Measurements from ENCODE around the gene MAN2A2. TPM values are rescaled to one million over a fixed set of nuclear protein-coding genes. Genes with fewer than 3 reads are reported as not detected.
A peak's percentile ranks its signal among the peaks of the same experiment; 100 is the strongest.

MAN2A2 gene
- total RNA-seq, 1 donor from 2014 or later: 70.0 TPM

DNA sequence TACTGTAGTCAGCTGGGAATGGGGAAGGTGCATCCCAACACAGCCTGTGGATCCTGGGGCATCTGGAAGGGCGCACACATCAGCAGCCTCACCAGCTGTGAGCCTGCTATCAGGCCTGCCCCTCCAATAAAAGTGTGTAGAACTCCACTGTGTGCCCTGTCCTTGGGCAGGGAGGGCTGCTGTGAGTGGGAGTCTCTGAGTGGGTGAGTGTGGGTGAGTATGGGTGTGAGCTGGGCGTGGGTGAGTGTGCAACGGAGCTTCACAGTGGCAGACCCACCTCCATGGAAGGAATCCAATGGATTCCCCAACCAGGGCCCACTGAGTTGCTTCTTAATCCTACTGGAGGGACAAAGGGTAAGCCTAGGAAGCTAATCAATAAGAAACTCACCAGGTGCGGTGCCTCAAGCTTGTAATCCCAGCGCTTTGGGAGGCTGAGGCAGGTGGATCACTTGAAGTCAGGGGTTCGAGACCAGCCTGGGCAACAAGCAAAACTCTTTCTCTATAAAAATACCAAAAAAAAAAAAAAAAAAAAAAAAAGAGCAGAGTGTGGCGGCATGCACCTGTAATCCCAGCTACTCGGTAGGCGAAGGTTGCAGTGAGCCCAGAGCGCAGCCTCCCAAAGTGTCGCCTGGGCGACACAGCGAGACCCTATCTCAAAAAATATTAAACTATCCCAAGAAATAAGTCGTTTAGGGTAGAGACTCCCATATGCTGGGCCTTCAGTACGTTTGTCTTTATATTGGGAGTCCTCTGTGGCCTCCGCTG lies 51.0 kb downstream of the MAN2A2 start:
- no peak for DNase-seq (ENCODE audit: extremely low spot score, unreplicated experiment)
- H3K27me3 Mint-ChIP-seq (ENCODE audit: unreplicated experiment): no peaks in the 10 kb centered on the region
- H3K4me3 Mint-ChIP-seq (ENCODE audit: unreplicated experiment): peak overlapping the region; percentile 85
- no peaks in the 10 kb centered on the region for H3K9me3 Mint-ChIP-seq (ENCODE audit: unreplicated experiment)
- H3K27ac Mint-ChIP-seq (ENCODE audit: unreplicated experiment): peak overlapping the region; percentile 91
- H3K36me3 Mint-ChIP-seq (ENCODE audit: unreplicated experiment): peaks cover 18% of the 10 kb centered on the region
- peaks cover 23% of the 10 kb centered on the region for H3K4me1 Mint-ChIP-seq (ENCODE audit: unreplicated experiment)
- TF ChIP-seq, protein P1, sequence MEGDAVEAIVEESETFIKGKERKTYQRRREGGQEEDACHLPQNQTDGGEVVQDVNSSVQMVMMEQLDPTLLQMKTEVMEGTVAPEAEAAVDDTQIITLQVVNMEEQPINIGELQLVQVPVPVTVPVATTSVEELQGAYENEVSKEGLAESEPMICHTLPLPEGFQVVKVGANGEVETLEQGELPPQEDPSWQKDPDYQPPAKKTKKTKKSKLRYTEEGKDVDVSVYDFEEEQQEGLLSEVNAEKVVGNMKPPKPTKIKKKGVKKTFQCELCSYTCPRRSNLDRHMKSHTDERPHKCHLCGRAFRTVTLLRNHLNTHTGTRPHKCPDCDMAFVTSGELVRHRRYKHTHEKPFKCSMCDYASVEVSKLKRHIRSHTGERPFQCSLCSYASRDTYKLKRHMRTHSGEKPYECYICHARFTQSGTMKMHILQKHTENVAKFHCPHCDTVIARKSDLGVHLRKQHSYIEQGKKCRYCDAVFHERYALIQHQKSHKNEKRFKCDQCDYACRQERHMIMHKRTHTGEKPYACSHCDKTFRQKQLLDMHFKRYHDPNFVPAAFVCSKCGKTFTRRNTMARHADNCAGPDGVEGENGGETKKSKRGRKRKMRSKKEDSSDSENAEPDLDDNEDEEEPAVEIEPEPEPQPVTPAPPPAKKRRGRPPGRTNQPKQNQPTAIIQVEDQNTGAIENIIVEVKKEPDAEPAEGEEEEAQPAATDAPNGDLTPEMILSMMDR (IDR thresholded peaks at IDR 0.05): no peak

DNA sequence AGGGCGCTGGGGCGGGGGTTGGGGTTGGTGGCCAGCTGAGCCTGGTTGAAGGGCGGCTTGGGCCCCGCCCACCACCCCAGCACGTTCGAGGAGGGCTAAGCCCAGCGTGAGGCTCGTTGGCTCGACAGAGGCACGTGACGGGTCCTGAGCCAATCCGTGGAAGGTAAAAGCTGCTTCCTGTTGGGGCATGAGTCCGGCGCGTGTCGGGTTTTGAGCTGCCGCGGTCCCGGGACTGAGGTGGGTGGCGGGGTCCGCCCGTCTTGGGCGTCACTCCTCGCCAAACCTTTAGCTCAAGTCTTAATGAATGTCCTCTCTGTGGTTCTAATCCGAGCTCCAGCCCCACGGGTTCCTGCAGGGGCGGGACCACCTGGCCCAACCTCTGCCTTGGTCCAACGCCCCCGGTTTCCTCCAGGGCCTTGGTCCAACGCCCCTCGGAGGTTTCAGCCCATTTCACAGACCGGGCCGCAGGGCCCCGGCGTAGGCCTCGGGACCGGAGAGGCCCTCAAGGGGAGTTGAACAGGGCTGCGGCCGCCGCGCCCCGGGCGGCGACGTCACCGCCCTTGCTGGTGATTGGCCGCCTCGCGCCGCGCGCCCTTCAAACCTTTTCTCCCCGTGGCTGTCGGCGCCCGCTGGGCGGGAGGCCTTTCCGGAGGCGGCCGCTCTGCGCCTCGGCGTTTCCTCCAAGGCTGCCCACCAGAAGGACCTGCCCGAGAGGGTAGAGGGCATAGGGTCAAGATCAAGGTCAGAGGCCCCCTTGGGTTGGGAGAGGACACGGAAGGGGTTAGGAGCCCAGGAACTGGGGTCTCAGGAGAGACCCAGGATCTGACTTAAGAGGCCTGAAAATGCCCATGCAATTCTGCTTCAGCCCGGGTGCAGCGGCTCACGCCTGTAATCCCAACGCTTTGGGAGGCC lies 51.9 kb downstream of the MAN2A2 start, which contains the start of gene RCCD1:
RCCD1 (plus strand) TSS at position 173 of the 912 bp plus-strand sequence. CDS start 1,851 bp downstream, outside the sequence.
- peak within 1 kb of the TSS; percentile 85 for H3K4me3 Mint-ChIP-seq (ENCODE audit: unreplicated experiment)
- TF ChIP-seq, protein P1 (IDR thresholded peaks at IDR 0.05): no peak
- H3K4me1 Mint-ChIP-seq (ENCODE audit: unreplicated experiment): peaks cover 23% of the 10 kb centered on the region
- H3K36me3 Mint-ChIP-seq (ENCODE audit: unreplicated experiment): peaks cover 18% of the 10 kb centered on the region
- no peaks in the 10 kb centered on the region for H3K9me3 Mint-ChIP-seq (ENCODE audit: unreplicated experiment)
- H3K27ac Mint-ChIP-seq (ENCODE audit: unreplicated experiment): peak within 1 kb of the TSS; percentile 91
- no peaks in the 10 kb centered on the region for H3K27me3 Mint-ChIP-seq (ENCODE audit: unreplicated experiment)
- DNase-seq (ENCODE audit: extremely low spot score, unreplicated experiment): peak; percentile 97

DNA sequence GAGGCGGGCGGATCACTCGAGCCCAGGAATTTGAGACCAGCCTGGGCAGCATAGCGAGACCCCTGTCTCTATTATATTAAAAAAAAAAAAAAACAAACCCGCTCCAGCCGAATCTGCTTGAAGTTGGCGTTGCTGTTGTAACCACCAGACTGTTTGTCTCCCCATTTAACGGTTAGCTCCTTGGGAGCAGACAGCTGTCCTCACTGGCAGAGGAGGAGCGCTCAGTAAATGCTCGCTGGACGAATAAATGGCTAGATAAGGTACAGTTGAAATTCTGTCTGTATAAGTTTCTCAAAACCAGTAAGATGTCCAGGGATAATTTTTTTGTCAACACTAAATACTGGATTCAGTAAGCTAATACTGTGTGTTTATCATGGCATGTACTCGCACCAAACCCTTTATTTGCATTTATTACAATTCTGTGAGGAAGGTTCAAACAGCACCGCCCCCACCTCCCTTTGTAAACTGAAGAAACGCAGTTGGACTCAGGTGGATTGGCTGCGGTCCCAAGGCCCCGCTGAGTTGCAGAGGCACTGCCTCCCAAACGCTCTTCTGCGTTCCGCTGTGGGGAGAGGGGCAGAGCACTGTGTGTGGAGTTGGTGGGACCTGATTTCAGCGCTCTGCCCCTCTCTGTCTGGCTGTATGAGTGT lies 52.6 kb downstream of the MAN2A2 start:
- Mint-ChIP-seq H3K9me3 (ENCODE audit: unreplicated experiment) (no peaks in the 10 kb centered on the region), H3K27ac (ENCODE audit: unreplicated experiment) (peak overlapping the region; percentile 52), H3K4me3 (ENCODE audit: unreplicated experiment) (peak overlapping the region; percentile 85), H3K36me3 (ENCODE audit: unreplicated experiment) (peaks cover 18% of the 10 kb centered on the region), H3K27me3 (ENCODE audit: unreplicated experiment) (no peaks in the 10 kb centered on the region), H3K4me1 (ENCODE audit: unreplicated experiment) (peaks cover 23% of the 10 kb centered on the region)
- no peak for DNase-seq (ENCODE audit: extremely low spot score, unreplicated experiment)
- TF ChIP-seq, protein P1 (IDR thresholded peaks at IDR 0.05): no peak

DNA sequence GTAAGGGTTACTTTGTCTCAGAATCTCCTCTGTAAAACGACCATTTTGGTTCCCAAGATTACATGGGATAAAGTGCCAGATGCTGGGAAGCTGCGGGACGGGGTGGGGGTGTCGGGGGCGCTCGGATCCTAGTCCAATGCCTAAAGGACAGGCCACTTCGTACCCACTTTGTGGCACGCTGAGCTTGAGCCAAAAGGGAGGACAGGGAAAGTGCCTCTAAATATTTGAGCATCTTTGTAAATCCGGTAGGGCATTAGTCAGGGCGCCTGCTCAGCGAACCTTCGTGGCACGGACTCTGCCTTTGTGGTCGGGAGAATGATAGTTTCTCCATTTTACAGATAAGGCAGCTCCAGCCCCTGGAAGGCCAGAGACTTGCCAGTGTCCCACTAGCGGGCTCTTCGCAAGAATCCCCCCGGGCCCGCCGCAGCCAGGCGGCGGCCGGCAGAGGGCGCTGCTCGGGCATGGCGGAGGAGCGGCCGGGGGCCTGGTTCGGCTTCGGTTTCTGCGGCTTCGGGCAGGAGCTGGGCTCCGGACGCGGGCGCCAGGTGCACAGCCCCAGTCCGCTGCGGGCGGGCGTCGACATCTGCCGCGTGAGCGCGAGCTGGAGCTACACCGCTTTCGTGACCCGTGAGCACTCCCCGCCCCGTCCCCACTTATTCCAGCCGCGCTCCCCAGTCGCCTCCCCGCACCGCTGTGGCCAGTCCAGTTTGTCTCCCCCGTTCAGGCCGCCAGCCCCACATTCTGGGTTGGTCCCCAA lies 53.4 kb downstream of the MAN2A2 start:
- Mint-ChIP-seq H3K27ac (ENCODE audit: unreplicated experiment) (peak overlapping the region; percentile 52), H3K4me1 (ENCODE audit: unreplicated experiment) (peaks cover 23% of the 10 kb centered on the region), H3K36me3 (ENCODE audit: unreplicated experiment) (peaks cover 22% of the 10 kb centered on the region), H3K9me3 (ENCODE audit: unreplicated experiment) (no peaks in the 10 kb centered on the region), H3K4me3 (ENCODE audit: unreplicated experiment) (peak overlapping the region; percentile 73), H3K27me3 (ENCODE audit: unreplicated experiment) (no peaks in the 10 kb centered on the region)
- DNase-seq (ENCODE audit: extremely low spot score, unreplicated experiment): peak; percentile 94
- TF ChIP-seq, protein P1 (IDR thresholded peaks at IDR 0.05): peak; percentile 96

Data from osteocyte (in vitro differentiated cells).